ENCODE measurements around the gene ITPRID1.
"Not testable (repeated sequence)": the region's sequence is repeated elsewhere in the genome, so short reads cannot be mapped to it uniquely, and the experiment has no call there.

Gene ITPRID1

DNA sequence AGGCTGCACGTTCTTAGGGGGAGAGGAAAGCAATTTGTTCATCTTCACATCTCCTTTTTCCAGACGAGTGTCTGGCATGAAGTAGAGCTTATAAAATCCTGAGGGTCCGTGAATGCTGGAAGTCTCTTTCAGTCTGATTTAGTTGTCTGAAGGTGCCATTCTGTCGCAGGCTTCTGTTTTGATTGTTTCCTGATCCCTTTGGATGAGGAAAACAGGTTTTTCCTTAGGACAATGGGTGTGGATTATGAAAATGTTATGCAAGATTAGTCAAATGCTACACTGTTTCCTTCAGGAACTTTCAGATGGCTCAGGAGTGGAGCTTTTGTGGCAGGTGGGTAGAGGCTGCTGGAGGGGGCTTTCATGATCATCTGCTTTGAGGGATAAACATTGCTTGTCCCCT, at the start of gene ITPRID1:
Gene ITPRID1 (plus strand): TSS at position 301 of the 400 bp plus-strand sequence. CDS start 38,935 bp downstream, outside the sequence.
- DNase-seq (ENCODE audit: low read depth in 4 of 4, low spot score in 1 of 4) = no peak

DNA sequence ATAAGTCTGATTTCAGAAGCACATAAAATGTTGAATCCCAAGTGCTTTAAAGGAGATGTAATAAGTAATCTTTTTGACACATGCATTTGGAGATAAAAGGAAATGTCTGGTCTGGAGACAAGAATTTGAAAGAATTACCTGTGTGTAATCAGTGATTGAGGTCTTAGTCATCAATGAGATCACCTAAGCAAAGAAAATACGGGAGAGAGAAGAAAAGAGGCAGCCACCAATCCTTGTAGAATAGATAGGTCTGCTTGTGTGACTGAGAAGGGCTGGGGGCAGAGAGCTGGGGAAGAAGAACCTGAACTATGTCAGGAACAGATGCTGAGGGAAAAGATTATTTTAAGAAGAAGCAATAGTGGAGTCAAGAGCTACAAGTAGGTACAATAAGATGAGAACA, 49.3 kb upstream of the ITPRID1 start:
- no peak for DNase-seq (ENCODE audit: low read depth in 4 of 4, low spot score in 1 of 4)

DNA sequence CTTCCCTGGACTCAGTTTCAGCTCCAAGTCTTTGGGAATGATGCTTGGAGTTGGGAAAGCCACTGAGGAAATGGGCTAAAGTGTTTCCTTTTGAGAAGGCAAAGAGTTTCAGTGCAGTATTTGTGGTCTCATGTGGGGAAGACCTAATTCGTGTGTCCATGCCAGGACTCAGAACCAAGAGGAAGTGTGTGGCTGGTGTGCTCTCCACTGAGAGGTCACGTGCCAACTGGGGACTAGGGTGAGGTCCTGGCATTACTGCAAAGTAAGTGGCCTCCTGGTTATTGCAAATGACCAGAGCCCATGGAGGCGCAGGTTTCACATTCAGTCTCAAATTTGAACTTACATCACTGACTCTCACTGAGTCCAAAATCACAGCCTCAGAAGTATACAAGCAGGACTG, 48.6 kb upstream of the ITPRID1 start:
- DNase-seq (ENCODE audit: low read depth in 4 of 4, low spot score in 1 of 4) = no peak

- DNase-seq (ENCODE audit: low read depth in 4 of 4, low spot score in 1 of 4) = no peak
Observed at GRCh38 chr7:31466036-31466435, 47.9 kb upstream of the ITPRID1 start.

DNA sequence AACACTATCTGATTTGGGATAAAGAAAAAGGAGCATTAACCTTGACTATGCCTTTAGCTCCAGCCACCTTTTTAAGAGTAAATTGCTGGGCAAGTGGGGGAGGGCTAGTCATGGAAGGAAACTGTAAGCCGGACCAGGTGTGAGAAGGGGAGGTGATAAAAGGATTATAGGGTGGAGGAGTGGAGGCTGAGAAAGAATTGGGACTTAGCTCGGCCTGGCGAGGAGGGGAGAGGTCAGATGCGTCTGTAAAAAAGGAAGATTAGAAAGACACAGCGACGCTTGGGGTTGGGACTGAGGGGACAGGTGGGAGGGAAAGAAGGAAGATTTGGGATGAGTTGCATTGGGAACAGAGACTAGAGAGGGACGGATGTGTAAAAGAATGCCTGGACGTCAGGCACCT, 43.0 kb upstream of the ITPRID1 start:
- DNase-seq (ENCODE audit: low read depth in 4 of 4, low spot score in 1 of 4) = not testable (repeated sequence)

- DNase-seq (ENCODE audit: low read depth in 4 of 4, low spot score in 1 of 4) = no peak
Observed at GRCh38 chr7:31475368-31475767, 38.5 kb upstream of the ITPRID1 start.

GRCh38 chr7:31476073-31476745, 37.7 kb upstream of the ITPRID1 start:
- DNase-seq (ENCODE audit: low read depth in 4 of 4, low spot score in 1 of 4) = no peak

GRCh38 chr7:31476941-31477677, 36.8 kb upstream of the ITPRID1 start:
- no peak for DNase-seq (ENCODE audit: low read depth in 4 of 4, low spot score in 1 of 4)

DNA sequence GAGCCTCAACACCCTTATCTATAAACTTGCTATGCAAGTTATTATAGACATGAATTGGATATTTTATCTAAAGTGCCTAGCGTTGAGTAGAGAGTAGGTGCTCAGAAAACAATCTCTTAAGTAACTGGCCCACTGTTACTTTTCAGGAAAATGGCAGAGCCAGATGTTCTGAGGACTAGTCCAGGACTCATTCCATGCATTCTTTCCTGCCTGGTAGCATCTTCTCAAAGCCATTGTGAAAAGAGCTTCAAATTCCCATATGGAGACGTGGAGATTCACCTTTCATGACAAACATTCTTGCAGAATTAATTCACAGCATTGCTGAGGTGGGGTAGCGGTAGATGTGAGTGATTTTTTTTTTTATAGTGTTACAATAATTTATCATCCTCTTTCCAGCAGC, 35.9 kb upstream of the ITPRID1 start:
- DNase-seq (ENCODE audit: low read depth in 4 of 4, low spot score in 1 of 4) = no peak

DNA sequence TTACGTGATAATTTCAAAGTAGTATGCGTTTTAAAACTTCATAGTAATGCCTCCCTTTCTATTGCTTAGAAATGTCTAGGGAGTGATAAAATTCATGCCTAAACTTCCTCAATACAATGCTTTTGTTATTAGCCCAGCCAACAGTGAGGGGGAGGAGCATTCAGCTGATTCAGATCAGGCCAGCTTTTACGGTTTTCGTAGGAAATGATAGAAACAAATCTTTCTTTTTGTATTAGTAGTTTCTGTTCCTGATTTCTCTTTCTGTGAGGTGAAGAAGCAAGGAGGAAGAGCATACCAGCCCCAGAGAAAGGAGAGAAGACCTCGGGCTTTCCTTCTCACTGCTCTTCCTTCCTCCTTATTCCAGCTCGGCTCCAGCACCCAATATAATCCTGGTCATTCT, 35.2 kb upstream of the ITPRID1 start:
- no peak for DNase-seq (ENCODE audit: low read depth in 4 of 4, low spot score in 1 of 4)

DNA sequence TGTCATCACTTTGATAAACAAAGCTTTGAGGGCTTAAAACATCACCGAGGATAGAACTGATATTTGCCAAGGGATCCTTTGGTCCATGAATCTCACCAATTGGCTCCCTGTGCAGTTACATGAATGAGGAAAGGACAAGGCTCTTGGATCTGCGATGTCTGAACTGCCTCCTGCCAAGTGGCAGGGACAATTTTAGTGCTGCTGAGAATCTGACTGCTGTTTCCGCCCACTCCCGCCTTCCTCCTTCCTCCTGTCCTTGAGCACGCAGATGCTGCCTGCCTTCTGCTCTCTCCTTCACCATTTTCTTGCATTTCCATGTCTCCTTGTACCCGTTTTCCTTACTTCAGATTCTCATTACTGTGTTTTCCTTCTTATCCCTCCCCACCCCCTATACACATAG, 26.8 kb upstream of the ITPRID1 start:
- DNase-seq (ENCODE audit: low read depth in 4 of 4, low spot score in 1 of 4) = no peak

- DNase-seq (ENCODE audit: low read depth in 4 of 4, low spot score in 1 of 4) = no peak
Observed at GRCh38 chr7:31487476-31487875, 26.4 kb upstream of the ITPRID1 start.

DNA sequence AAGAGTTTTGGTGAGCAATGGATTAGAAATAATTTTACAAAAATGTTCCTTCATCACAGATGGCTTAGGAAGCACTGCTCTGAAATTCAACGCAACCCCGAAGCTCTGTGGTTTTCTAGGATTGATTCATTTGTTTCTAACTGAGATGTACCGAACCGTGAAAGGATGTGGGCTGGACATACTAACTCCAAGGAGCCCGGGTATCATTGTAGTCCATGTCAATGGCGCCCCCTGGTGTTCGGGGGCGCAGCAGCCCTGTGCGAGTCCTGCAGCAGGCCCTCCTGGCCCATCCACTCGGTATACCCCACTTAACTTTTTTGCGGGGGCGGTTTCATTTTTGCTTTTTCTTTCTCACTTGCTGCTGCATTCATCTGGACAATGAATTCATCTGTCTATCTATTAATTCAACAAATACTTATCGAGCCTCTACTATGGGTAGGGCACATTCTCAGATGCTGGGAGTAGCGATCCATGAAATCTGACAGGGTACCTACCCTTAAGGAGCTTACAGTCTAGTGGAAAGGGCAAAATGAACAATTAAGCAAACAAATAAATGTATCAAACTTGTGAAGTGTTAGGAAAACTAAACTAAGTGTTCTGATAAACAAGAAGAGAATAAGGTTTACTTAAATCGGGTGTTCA, 25.2 kb upstream of the ITPRID1 start:
- DNase-seq (ENCODE audit: low read depth in 4 of 4, low spot score in 1 of 4) = peak in 2 of 4 experiments; percentile 3 to 21

DNA sequence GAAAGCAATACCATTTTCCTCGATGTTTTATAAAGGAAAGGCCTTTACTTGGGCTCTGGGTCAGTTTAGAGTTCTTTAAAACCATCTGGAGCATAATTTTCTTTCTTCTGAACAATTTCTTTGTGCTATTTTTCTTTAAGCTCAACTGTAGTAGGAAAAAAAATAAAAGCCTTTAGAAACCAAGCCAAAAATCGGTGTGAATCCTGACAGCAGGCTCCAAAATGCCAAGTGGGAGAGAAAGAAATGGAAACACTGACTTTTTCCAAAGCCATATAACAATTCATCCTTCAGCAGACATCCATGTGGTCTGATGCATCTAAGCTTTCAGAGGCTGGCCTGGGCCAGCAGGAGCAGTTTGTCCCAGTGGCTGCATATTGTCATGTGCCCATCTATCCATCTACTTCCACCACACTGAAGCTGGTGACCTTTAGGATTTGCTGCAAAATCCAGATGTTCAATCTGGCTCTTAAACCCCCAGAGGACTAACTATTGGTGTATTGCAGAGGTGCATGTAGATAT, 23.0 kb upstream of the ITPRID1 start:
- DNase-seq (ENCODE audit: low read depth in 4 of 4, low spot score in 1 of 4) = no peak

GRCh38 chr7:31492086-31492485, 21.8 kb upstream of the ITPRID1 start:
- DNase-seq (ENCODE audit: low read depth in 4 of 4, low spot score in 1 of 4) = no peak

DNA sequence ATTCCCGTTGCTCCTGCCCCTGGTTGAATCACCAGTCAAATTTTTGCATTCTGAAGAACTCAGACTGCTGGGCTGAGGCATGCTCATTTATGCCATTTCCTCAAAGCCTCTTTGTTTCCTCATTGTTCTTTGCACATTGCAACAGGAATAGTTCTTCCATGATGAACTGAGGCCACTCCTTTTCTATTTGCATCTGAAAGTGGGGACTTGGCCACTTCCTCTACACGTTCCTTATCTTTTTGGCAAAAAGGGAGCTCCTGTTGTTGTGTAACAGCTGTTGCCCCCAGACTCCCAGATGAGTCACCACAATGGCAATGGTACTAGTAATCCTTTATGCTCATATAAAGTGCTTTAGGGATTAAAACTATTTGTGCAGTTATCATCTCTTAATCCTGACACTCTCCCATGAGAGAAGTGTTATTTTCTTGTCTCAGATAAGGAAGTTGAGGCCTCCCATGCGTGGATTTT, 20.1 kb upstream of the ITPRID1 start:
- DNase-seq (ENCODE audit: low read depth in 4 of 4, low spot score in 1 of 4) = no peak

GRCh38 chr7:31494421-31494820, 19.5 kb upstream of the ITPRID1 start:
- no peak for DNase-seq (ENCODE audit: low read depth in 4 of 4, low spot score in 1 of 4)

- no peak for DNase-seq (ENCODE audit: low read depth in 4 of 4, low spot score in 1 of 4)
Observed at GRCh38 chr7:31495653-31496052, 18.2 kb upstream of the ITPRID1 start.

DNA sequence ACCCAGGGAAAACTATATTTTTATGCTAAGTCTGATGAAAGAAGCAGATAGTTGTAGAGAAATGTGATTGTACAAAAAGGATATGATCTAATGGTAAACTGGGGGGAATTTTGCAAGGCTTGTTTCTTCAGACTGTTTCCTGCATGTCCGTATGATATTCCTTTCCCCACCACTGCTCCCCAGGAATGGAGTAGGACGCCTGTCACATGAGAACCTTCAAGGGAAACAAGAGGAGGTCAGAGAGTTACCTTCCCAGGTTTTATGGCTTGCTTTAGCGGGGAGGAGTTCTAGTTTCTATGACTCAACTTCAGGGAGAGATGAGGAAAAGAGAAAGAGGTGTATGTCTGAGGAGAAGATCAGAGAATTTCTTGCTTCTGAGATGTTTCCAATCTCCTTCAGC, 16.4 kb upstream of the ITPRID1 start:
- DNase-seq (ENCODE audit: low read depth in 4 of 4, low spot score in 1 of 4) = no peak

GRCh38 chr7:31500656-31501055, 13.2 kb upstream of the ITPRID1 start:
- no peak for DNase-seq (ENCODE audit: low read depth in 4 of 4, low spot score in 1 of 4)

- no peak for DNase-seq (ENCODE audit: low read depth in 4 of 4, low spot score in 1 of 4)
Observed at GRCh38 chr7:31508823-31509222, 5.1 kb upstream of the ITPRID1 start.

DNA sequence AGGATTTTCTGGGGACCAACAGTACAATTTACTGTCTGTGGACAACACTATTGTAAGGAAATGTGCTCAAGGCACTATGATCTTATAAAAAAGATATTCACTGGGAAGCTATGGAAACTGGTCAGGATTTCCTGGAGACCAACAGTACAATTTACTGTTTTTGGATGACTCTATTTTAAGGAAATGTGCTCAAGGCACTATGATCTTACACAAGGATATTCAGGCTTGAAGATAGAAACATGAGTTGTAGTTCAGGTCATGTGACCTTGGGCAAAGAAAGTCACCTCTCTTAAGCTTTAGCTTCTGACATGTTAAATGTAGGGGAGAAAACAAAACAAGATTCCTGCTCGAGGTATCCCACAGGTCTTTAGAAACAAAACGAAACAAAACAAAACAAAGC, 1.7 kb upstream of the ITPRID1 start:
- DNase-seq (ENCODE audit: low read depth in 4 of 4, low spot score in 1 of 4) = no peak
